Choroid plexus epithelial cell (primary cell): ENCODE data around the gene CDC45.

Experiments used
- DNase-seq: peaks from one replicate; pipeline ENCODE4 v3.0.0-alpha.2; 2010; ENCODE audit warnings: low read depth
- H3K4me3 ChIP-seq: 2 replicates; pipeline ENCODE4 v1.5.1; 2011; ENCODE audit warnings: low read depth, mild to moderate bottlenecking, control low read depth, low read length, moderate library complexity
- TF ChIP-seq, protein P1 (sequence below): conservative IDR thresholded peaks from 2 replicates; pipeline ENCODE4 v1.5.1; 2011; ENCODE audit warnings: low read depth, mild to moderate bottlenecking, control low read depth, inconsistent platforms, low read length, moderate library complexity

CDC45 gene

DNA sequence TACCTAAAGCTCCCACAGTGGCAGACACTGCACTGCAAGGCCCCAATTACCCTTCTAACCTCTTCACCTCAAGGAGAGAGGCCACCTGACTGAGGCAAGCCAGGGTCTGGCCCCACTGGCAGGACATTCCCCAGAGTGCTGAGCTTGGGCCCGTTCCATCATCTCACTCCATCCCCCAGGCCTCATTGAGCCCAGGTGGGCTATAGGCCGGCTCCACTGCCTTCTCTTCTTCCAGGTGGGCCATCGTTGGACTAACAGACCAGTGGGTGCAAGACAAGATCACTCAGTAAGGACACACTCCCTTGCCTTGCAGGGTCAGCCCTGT is 19.1 kb downstream of the CDC45 start:
- TF ChIP-seq, protein P1, sequence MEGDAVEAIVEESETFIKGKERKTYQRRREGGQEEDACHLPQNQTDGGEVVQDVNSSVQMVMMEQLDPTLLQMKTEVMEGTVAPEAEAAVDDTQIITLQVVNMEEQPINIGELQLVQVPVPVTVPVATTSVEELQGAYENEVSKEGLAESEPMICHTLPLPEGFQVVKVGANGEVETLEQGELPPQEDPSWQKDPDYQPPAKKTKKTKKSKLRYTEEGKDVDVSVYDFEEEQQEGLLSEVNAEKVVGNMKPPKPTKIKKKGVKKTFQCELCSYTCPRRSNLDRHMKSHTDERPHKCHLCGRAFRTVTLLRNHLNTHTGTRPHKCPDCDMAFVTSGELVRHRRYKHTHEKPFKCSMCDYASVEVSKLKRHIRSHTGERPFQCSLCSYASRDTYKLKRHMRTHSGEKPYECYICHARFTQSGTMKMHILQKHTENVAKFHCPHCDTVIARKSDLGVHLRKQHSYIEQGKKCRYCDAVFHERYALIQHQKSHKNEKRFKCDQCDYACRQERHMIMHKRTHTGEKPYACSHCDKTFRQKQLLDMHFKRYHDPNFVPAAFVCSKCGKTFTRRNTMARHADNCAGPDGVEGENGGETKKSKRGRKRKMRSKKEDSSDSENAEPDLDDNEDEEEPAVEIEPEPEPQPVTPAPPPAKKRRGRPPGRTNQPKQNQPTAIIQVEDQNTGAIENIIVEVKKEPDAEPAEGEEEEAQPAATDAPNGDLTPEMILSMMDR, result no peak
- DNase-seq, result no peak
- no peak overlapping the region for H3K4me3 ChIP-seq

DNA sequence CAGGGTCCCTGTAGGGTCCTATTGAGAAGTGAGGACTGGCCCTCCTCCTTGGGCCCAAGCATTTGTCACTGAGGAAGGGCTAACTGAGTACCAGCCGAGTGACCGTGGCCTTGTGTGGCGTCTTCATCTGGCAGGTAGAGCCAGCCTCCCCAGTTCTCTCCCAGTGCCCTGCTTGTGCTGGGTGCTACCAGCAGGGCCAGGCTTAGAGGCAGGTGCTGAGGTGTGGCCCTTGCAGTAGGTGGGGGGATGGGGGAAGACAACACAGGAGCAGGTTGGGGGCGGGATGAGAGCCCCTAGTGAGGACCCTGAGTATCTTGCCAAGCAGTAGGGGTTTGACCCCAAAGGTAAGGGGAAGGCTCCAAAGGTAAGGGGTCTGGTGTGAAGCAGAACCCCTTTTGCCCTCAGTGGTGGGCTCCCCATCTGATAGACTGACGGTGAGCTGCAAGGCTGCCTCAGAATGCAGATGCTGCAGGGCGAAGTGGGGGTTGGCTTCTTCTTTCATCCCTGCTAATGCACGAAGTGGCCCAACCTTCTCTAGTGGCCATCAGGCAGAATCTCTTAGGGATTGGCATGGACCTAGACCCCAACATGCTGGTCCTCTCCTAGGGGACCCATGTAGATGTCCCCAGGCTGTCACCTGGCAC is 19.6 kb downstream of the CDC45 start:
- TF ChIP-seq, protein P1, result no peak
- H3K4me3 ChIP-seq, result no peak overlapping the region
- no peak for DNase-seq

DNA sequence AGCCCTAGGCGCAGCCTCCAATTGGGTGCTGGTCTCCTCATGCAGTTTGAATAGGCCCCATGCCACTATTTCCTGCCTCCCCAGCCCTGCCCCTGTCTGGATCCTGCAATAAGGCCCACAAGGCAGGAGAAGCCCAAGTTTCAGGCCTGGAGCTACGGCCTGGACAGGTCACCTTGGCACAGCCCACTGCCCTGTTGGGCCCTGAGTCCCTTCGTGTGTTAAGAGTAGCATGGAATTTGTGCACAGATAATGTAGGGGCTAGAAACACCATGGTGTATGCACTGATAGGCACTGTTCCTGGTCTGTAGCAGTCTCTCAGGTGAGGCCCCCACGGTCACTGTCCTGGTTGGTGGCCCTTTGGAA is 20.1 kb downstream of the CDC45 start:
- H3K4me3 ChIP-seq, result no peak overlapping the region
- TF ChIP-seq, protein P1, result no peak
- no peak for DNase-seq

DNA sequence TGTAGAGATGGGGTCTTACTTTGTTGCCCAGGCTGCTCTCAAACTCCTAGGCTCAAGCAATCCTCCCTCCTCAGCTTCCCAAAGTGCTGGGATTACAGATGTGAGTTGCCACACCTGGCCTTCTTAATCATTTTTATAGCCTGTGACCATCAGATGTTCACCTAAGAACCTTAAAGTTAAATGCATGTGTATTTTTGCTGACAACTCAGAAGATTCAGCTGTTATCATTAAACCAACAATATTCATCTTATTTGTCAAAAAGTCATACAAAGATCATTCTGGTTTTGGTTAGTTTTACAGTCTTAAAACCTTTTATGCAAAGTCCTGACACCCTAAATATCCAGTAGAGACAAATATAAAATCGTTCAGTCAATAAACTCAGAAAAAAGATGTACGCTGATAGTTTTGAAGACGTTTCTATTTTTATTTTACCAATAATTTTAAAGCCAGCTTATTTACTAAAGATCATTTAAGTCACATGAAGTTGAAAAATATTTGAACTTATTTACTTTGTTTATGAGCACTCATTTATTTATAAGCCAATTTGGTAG is 22.3 kb downstream of the CDC45 start:
- DNase-seq, result no peak
- TF ChIP-seq, protein P1, result no peak
- H3K4me3 ChIP-seq, result no peak overlapping the region

DNA sequence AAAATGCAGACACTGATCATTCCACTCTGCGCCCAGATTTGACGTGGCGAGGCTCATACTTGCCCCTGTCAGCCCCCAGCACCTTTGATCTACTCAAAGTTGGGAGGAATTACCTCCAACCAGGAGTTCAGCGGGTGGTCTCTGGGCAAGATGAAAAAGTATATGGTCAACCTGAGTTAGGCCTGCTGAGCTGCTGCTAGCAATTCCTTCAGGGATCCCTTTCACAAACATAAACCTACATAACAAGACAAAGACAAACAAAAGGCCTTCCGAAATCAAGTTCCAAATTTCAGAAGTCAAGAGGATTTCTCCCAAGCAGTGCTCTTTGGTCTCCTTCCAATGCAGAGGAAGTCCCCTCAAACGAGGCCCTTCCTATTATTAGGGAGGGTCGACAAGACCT is 23.6 kb downstream of the CDC45 start:
- TF ChIP-seq, protein P1, result no peak
- no peak for DNase-seq
- no peak overlapping the region for H3K4me3 ChIP-seq

DNA sequence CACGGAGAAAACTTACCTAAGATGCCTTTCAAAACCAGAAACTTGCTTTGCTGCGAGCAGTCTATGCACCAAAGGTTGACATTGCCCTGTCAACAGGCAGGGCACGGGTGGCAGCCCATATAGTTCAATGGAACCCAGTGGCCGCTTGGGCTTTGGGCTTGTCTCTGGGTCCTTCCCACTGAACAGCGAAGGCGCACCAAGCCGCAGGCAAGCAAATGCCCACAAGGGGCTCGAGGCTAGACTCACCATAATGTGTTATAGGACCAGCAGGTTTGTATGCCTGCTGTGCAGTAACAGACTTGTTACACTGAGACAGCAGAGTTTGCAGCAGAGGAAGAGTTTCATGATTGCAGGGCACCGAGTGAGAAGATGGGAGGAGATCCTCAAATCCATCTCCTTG is 24.1 kb downstream of the CDC45 start:
- no peak for DNase-seq
- TF ChIP-seq, protein P1, result peak; percentile 15

More for the DNA sequence above, 24.1 kb downstream of the CDC45 start:
- H3K4me3 ChIP-seq, result no peak overlapping the region
